GM21367 (cell line): ENCODE data around the gene NTRK1.

Experiments used
- ATAC-seq: cut with Tn5 transposase; IDR thresholded peaks from one replicate; pipeline ENCODE4 v1.9.1; 2021; ENCODE audit not compliant: unreplicated experiment

The NTRK1 gene

GRCh38 chr1:156836892-156837291, 23.8 kb upstream of the NTRK1 start:
- ATAC-seq, result no peak

- no peak for ATAC-seq
These were observed 21.7 kb upstream of the NTRK1 start for GRCh38 chr1:156838972-156839371.

GRCh38 chr1:156839426-156840109, 21.1 kb upstream of the NTRK1 start:
- no peak for ATAC-seq

GRCh38 chr1:156840186-156840897, 20.3 kb upstream of the NTRK1 start:
- no peak for ATAC-seq

GRCh38 chr1:156840898-156841279, 19.8 kb upstream of the NTRK1 start:
- ATAC-seq, result no peak

DNA sequence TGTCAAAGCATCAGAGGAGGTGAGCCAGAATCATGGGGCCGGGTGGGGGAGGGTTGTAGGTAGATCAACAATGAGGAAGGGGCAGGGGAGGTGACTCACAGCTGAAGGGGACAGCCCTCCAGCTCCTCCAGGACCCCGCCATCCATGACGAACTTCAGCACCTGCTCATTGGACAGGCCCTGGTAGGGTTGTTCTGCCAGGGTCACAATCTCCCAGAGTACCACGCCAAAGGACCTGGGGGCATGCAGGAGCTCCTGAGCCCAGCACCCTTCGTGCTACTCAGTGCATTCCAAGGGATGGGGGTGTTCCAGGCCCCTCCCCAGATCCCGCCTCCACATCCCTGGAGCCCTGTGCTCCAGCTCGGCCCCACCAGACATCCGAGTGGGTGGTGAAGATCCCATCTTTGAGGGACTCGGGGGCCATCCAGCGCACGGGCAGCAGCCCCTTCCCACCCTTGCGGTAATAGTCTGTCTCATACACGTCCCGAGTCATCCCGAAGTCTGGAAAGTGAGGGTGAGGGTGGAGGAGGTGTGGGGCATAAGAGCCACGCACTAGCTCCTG, 19.3 kb upstream of the NTRK1 start:
- ATAC-seq, result no peak

- ATAC-seq, result no peak
These were observed 17.9 kb upstream of the NTRK1 start for GRCh38 chr1:156842618-156843300.

DNA sequence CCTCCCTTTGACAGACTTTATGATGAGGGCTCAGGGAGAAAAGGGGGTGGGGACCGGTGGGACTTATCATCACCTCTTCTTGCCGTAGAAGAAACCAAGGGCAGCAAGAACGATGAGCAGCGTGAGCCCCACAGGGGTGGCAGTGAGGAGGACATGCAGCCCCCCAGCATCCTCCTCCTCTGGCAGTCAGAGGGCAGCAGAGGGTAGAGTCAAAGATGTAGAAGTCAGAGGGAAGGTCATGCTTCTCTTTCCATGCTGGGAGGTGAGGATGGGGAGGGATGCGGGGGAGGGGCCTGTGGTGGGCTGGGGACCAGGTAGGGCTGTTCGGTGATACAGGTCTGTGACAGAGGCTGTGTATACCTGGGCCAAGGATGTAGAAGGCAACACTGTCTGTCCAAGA, 16.6 kb upstream of the NTRK1 start:
- ATAC-seq, result no peak

DNA sequence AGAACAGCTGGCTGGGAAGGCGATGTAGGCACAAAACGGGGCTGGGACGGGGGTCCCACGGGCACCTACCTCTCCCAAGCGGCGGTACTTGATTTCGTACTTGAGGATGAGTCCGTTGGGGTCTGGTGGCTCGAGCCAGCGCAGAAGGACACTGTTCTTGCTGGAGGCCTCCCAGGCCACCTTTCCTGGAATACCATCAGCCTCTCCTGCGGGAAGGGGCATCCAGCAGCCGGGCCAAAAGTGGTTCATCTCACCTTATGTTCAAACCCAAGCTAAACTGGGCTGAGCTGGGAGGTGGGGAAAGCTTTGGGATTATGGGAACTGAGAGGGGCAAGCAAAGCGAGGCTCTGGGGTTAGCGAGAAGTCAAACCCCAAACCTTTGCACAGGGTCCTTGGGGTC, 16.0 kb upstream of the NTRK1 start:
- no peak for ATAC-seq

GRCh38 chr1:156845055-156845952, 15.4 kb upstream of the NTRK1 start:
- no peak for ATAC-seq

GRCh38 chr1:156845953-156846545, 14.6 kb upstream of the NTRK1 start:
- no peak for ATAC-seq

- ATAC-seq, result no peak
These were observed 14.0 kb upstream of the NTRK1 start for GRCh38 chr1:156846643-156847042.

DNA sequence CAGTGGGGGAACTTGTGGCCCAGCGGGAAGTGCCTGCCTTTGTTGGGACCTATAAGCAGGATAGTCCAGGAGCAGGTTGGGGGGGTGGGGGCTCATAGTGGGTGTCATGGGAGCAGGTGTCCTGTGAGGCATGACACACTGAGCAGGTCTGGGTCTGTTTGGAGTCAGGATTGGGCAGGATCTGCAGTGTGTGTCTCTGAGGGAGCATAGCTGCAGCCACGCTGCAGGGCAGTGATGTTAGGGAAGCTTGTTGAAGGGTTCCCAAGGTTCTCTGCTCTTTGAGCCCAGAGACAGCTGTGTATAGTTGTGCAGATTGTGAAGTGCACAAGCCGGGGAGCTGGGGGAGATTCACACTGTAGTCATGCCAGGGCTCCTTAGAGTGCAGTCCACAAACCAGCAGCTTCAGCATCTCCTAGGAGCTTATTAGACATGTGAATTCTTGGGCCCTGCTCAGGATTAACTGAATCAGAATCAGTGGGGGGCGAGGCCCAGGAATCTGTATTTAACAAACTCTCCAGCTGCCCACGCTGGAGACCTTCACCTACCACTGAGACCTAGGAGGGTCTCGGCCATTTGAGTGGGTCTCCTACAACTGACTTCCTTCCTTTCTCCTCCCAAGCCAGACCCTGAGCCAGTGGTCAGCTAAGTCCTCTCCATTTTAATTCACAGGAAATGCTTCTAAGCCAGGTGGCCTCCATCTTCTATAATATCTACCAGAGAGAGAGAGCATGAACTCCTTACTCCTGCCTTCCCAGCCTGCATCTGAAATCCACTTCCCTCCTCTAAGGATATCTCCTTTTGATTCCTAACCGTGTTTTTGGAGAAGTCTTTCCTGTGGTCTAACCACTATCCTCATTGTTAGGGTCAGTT, 12.8 kb upstream of the NTRK1 start:
- ATAC-seq, result no peak

- no peak for ATAC-seq
These were observed 12.1 kb upstream of the NTRK1 start for GRCh38 chr1:156848461-156849150.

DNA sequence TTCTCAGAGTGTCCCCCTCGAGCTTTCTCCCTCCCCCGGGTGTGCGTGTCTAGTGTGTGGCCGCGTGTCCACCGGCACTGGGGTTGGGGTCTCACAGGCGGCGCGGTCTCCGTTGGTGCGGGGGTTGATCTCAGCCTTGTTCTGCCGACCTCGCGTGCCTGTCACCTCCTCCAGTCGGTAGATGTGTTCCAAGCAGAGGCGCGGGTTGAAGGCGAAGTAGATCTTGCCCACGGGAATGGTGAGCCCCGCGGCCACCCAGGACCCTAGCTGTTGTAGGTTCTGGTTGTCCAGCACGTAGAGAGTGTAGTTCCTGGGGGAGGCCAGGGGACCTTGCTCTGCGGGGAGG, 11.5 kb upstream of the NTRK1 start:
- ATAC-seq, result no peak

GRCh38 chr1:156851779-156852417, 8.8 kb upstream of the NTRK1 start:
- ATAC-seq, result no peak

DNA sequence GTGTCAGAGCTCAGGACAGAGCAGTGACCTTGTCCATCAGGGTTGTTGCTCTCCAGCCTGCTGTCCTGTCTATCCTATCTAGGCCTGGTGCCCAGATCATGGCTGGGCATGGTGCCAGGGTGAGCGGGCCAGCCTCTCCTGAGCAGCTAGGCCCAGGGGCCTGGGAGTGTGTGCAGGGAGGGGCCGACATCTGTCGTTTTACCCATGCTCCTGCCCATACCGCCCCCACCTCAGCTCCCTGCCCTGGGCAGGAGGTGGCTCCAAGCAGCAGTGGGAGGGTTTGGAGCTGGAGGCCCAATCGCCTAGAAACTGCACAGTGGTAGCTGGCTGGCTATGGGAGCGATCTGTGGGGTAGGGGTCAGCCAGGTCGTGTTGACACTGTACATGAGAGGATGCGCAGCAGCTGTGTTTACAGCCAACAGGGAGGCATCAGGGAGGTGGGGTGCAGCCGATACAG, 8.2 kb upstream of the NTRK1 start:
- ATAC-seq, result no peak

DNA sequence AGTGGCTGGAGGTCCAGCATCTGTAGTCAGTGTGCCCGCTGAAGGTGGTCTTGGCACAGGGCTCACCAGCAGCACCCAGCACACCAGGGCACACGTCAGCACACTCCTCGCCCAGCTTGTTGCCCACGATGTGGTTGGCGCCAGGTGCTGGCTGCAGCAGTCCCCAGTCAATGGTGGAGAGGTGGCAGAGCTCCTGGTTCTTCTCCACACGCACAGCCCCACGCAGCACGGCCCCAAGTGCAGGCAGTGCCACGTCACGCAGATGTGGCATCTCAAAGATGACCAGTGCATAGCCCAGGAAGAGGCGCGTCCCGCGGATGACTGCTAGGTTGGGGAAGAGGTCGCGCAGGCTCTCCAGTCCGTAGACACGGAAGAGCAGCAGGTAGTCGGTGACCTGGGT, 6.9 kb upstream of the NTRK1 start:
- no peak for ATAC-seq
